Right cardiac atrium (tissue), 5 donors: ENCODE data around the gene PLXNA2. TPM values are rescaled to one million over a fixed set of nuclear protein-coding genes. Genes with fewer than 3 reads are reported as not detected.

Source experiments
- ATAC-seq, 2 donors: fragments of 200-7000 bp; cut with Tn5 transposase; one replicate each; pipeline versions ENCODE4 v1.8.0 to v1.9.1; 2020; ENCODE audit warnings: moderate library complexity in 2 of 2, mild to moderate bottlenecking in 1 of 2
- DNase-seq, 3 donors: peaks; one replicate each; pipeline ENCODE4 v3.0.0-alpha.2; 2020
- H3K27ac ChIP-seq: one replicate; pipeline ENCODE4 v1.5.1; 2013; ENCODE audit warnings: mild to moderate bottlenecking, low read length, control low read depth, moderate library complexity
- H3K27me3 ChIP-seq: one replicate; pipeline ENCODE4 v1.6.1; 2013; ENCODE audit not compliant: control insufficient read depth, insufficient read depth
- H3K4me1 ChIP-seq: one replicate; pipeline ENCODE4 v1.6.1; 2013; ENCODE audit warnings: low read length; ENCODE audit not compliant: control insufficient read depth, insufficient read depth
- H3K4me3 ChIP-seq: one replicate; pipeline ENCODE4 v1.5.1; 2013; ENCODE audit warnings: low read length, control low read depth
- H3K9me3 ChIP-seq: one replicate; pipeline ENCODE4 v1.6.1; 2013; ENCODE audit warnings: low read length; ENCODE audit not compliant: control insufficient read depth
- WGBS: extraction: QIAGEN DNeasy Blood & Tissue Kit; methylation state at CpG from one replicate; pipeline ENCODE4 v1.1.7; 2013; 5-methylcytosine and 5-hydroxymethylcytosine counted together
- intact Hi-C, 4 donors: fragments of 100-400 bp; cut with DNase I; formaldehyde crosslinking; loops; one replicate each; pipeline versions ENCODE4 v1.11.0 to v1.14.0; 2022 to 2023
- polyA plus RNA-seq: library from polyadenylated mRNA; stranded (reverse); fragments of 200-250 nt; gene quantifications from one replicate; pipeline ENCODE4 v1.2.3, GENCODE V29; 2013
- total RNA-seq, 4 donors: library from RNA; stranded (reverse); fragmentation: NEBNext Ultra II Directional; extraction: Animal tissue kit (Norgen Biotek cat#: 25700); gene quantifications; one replicate each; pipeline ENCODE4 v1.2.1, GENCODE V29; 2021
- donor health status: healthy with polysubstance abuse.
- donor health status: DM: no; HTN: yes; CAD: no.
- donor health status: DM: no; HTN: no; CAD: no.
- donor health status: DM: no; HTN: yes; CAD: no; lungs with severe emphysema.
- donor health status: DM: yes; HTN: yes; CAD: no.

PLXNA2 gene
- total and polyA plus RNA-seq, 5 donors, result 7.3 to 26.6 (median 16.4) TPM

- Histone ChIP-seq H3K9me3 (no peaks in the 10 kb centered on the region), H3K27me3 (no peaks in the 10 kb centered on the region), H3K4me1 (peaks cover 21% of the 10 kb centered on the region), H3K4me3 (no peak overlapping the region), H3K27ac (peak overlapping the region; percentile 50)
- DNase-seq (peak in 1 of 3 donors; percentile 59), ATAC-seq (no peak)
- WGBS, result 48% methylated on average over 1 of the region's 1 CpG
- intact Hi-C loops, result no loop called here
Observed at GRCh38 chr1:208221291-208221622, 22.9 kb downstream of the PLXNA2 start.

- H3K4me1 ChIP-seq, result peaks cover 20% of the 10 kb centered on the region
- intact Hi-C loops, result no loop called here
- peak; percentile 87 to 96 for ATAC-seq
Observed at GRCh38 chr1:208219659-208220282, 24.4 kb downstream of the PLXNA2 start.

GRCh38 chr1:208219098-208219658 is 25.0 kb downstream of the PLXNA2 start:
- DNase-seq (no peak), ATAC-seq (peak in 1 of 2 donors; percentile 23)
- Histone ChIP-seq H3K27me3 (no peaks in the 10 kb centered on the region), H3K4me1 (peaks cover 22% of the 10 kb centered on the region), H3K27ac (peak overlapping the region; percentile 73), H3K9me3 (no peaks in the 10 kb centered on the region), H3K4me3 (no peak overlapping the region)
- WGBS, result 67% methylated on average over 5 of the region's 5 CpGs
- intact Hi-C loops, result no loop called here

More at GRCh38 chr1:208219659-208220282, 24.4 kb downstream of the PLXNA2 start:
- no peaks in the 10 kb centered on the region for H3K9me3 ChIP-seq
- H3K27me3 ChIP-seq, result no peaks in the 10 kb centered on the region
- peak overlapping the region; percentile 73 for H3K27ac ChIP-seq
- 28% methylated on average over 15 of the region's 15 CpGs for WGBS
- peak; percentile 77 to 85 (median 83) for DNase-seq
- H3K4me3 ChIP-seq, result no peak overlapping the region

- H3K4me3 ChIP-seq, result no peak overlapping the region
- no peaks in the 10 kb centered on the region for H3K9me3 ChIP-seq
- ATAC-seq (no peak), DNase-seq (no peak)
- intact Hi-C loops, result no loop called here
- peaks cover 22% of the 10 kb centered on the region for H3K4me1 ChIP-seq
- H3K27ac ChIP-seq, result peak overlapping the region; percentile 73
- H3K27me3 ChIP-seq, result no peaks in the 10 kb centered on the region
- WGBS, result 56% methylated on average over 12 of the region's 12 CpGs
Observed at GRCh38 chr1:208218237-208219097, 25.7 kb downstream of the PLXNA2 start.

GRCh38 chr1:208217781-208218180 is 26.4 kb downstream of the PLXNA2 start:
- H3K27ac ChIP-seq, result peak overlapping the region; percentile 0
- no peak overlapping the region for H3K4me3 ChIP-seq
- intact Hi-C loops, result no loop called here
- ATAC-seq (peak in 1 of 2 donors; percentile 3), DNase-seq (peak in 1 of 3 donors; percentile 55)
- no peaks in the 10 kb centered on the region for H3K9me3 ChIP-seq
- H3K4me1 ChIP-seq, result peaks cover 22% of the 10 kb centered on the region
- WGBS, result 52% methylated on average over 10 of the region's 10 CpGs
- no peaks in the 10 kb centered on the region for H3K27me3 ChIP-seq

- Histone ChIP-seq H3K9me3 (no peaks in the 10 kb centered on the region), H3K27me3 (no peaks in the 10 kb centered on the region), H3K27ac (no peak overlapping the region), H3K4me3 (no peak overlapping the region), H3K4me1 (peaks cover 19% of the 10 kb centered on the region)
- ATAC-seq, result no peak
- 98% methylated on average over 16 of the region's 16 CpGs for WGBS
- intact Hi-C loops, result no loop called here
- no peak for DNase-seq
Observed at GRCh38 chr1:208216806-208217205, 27.4 kb downstream of the PLXNA2 start.

GRCh38 chr1:208216062-208216461 is 28.1 kb downstream of the PLXNA2 start:
- no peaks in the 10 kb centered on the region for H3K27me3 ChIP-seq
- no peak overlapping the region for H3K27ac ChIP-seq
- no peaks in the 10 kb centered on the region for H3K9me3 ChIP-seq
- WGBS, result 61% methylated on average over 1 of the region's 1 CpG
- intact Hi-C loops, result no loop called here
- DNase-seq (no peak), ATAC-seq (no peak)
- no peak overlapping the region for H3K4me3 ChIP-seq
- peaks cover 16% of the 10 kb centered on the region for H3K4me1 ChIP-seq

GRCh38 chr1:208215393-208215792 is 28.8 kb downstream of the PLXNA2 start:
- Histone ChIP-seq H3K4me3 (no peak overlapping the region), H3K27ac (no peak overlapping the region), H3K4me1 (peaks cover 14% of the 10 kb centered on the region), H3K27me3 (no peaks in the 10 kb centered on the region), H3K9me3 (no peaks in the 10 kb centered on the region)
- ATAC-seq (no peak), DNase-seq (no peak)
- intact Hi-C loops, result no loop called here

- Histone ChIP-seq H3K27ac (peak overlapping the region; percentile 39), H3K9me3 (no peaks in the 10 kb centered on the region), H3K4me3 (no peak overlapping the region), H3K27me3 (no peaks in the 10 kb centered on the region), H3K4me1 (peaks cover 5% of the 10 kb centered on the region)
- ATAC-seq (peak; percentile 48 to 69), DNase-seq (no peak)
- intact Hi-C loops, result no loop called here
- 44% methylated on average over 3 of the region's 3 CpGs for WGBS
Observed at GRCh38 chr1:208213786-208214185, 30.4 kb downstream of the PLXNA2 start.

GRCh38 chr1:208212893-208213292 is 31.3 kb downstream of the PLXNA2 start:
- ATAC-seq (no peak), DNase-seq (no peak)
- Histone ChIP-seq H3K4me1 (peaks cover 4% of the 10 kb centered on the region), H3K27me3 (no peaks in the 10 kb centered on the region), H3K9me3 (no peaks in the 10 kb centered on the region), H3K4me3 (no peak overlapping the region), H3K27ac (no peak overlapping the region)
- 96% methylated on average over 1 of the region's 1 CpG for WGBS
- intact Hi-C loops, result no loop called here
